Nephron progenitor cell (in vitro differentiated cells): Measurements from ENCODE around the gene CWF19L1.

ENCODE experiments used
- DNase-seq: peaks from one replicate; pipeline ENCODE4 v3.0.0; 2021
- H3K27ac Mint-ChIP-seq: 2 replicates; pipeline ENCODE4 v1.8.0; 2021; ENCODE audit warnings: mild to moderate bottlenecking, moderate library complexity, mixed read lengths
- H3K27me3 Mint-ChIP-seq: 2 replicates; pipeline ENCODE4 v1.8.0; 2021; ENCODE audit warnings: mild to moderate bottlenecking, low read depth, mixed read lengths; ENCODE audit not compliant: poor library complexity
- H3K36me3 Mint-ChIP-seq: 2 replicates; pipeline ENCODE4 v1.8.0; 2021; ENCODE audit warnings: low read depth, mixed read lengths
- H3K4me1 Mint-ChIP-seq: 2 replicates; pipeline ENCODE4 v1.8.0; 2021; ENCODE audit warnings: mixed read lengths
- H3K4me3 Mint-ChIP-seq: 2 replicates; pipeline ENCODE4 v1.8.0; 2021; ENCODE audit warnings: mild to moderate bottlenecking, moderate library complexity, mixed read lengths
- H3K9me3 Mint-ChIP-seq: 2 replicates; pipeline ENCODE4 v1.8.0; 2021; ENCODE audit warnings: mild to moderate bottlenecking, moderate library complexity, mixed read lengths
- CTCF ChIP-seq: fragments of 200-600 bp; sonication (generic); IDR thresholded peaks from 2 replicates; pipeline ENCODE4 v1.5.0; 2021; ENCODE audit warnings: antibody characterized with exemption

Gene CWF19L1

GRCh38 chr10:100192350-100192749, 75.1 kb downstream of the CWF19L1 start:
- no peaks in the 10 kb centered on the region for H3K27me3 Mint-ChIP-seq
- peaks cover 59% of the 10 kb centered on the region for H3K36me3 Mint-ChIP-seq
- H3K4me3 Mint-ChIP-seq = no peak overlapping the region
- no peaks in the 10 kb centered on the region for H3K4me1 Mint-ChIP-seq
- no peak overlapping the region for H3K27ac Mint-ChIP-seq
- H3K9me3 Mint-ChIP-seq = no peaks in the 10 kb centered on the region
- TF ChIP-seq CTCF = no peak
- DNase-seq = no peak

DNA sequence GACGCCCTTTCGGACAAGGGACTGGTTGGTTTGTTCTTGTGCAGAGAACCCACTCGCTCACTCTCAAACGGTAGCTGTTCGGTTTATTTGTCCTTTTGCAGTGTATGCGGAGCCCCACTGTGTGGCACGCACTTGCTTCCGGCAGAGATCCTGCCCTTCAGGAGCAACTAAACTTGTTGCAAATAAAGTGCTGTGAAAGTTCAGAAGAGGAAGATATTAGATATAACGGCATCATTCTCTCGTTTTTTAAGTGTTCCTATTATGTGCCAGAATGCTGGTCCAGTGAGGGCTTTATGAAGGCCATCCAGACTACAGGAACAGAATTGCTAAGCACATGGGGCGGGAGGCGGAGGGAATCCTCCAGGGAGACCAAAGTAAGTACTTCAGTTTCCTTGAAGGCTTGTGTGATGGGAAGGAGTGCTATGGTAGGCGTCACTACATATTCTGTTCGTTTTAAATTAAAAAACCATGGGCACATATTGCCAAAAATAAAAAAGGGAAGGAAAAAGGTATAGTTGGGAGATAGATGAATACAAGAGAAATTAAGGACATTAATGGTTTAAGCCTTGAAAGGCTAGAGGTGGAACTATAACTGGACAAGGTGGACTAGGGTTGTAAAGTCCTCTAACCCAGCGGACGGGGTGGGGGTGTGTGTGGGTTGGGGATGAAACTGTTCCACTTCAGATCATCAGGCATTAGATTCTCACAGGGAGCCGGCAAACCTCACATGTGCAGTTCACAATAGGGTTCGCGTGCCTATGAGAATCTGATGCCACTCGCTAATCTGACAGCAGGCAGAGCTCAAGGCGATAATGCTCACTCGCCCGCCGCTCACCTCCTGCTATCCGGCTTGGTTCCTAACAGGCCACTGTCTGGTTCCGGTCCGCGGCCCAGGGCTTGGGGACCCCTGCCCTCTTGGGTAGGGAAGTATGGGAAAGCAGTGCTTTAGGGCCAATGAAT, 80.9 kb downstream of the CWF19L1 start:
- H3K4me3 Mint-ChIP-seq = peak overlapping the region; percentile 97
- no peaks in the 10 kb centered on the region for H3K27me3 Mint-ChIP-seq
- DNase-seq = peak; percentile 36
- peak overlapping the region; percentile 97 for H3K27ac Mint-ChIP-seq
- peaks cover 58% of the 10 kb centered on the region for H3K36me3 Mint-ChIP-seq
- TF ChIP-seq CTCF = no peak
- peaks cover 46% of the 10 kb centered on the region for H3K4me1 Mint-ChIP-seq
- peaks cover 7% of the 10 kb centered on the region for H3K9me3 Mint-ChIP-seq

DNA sequence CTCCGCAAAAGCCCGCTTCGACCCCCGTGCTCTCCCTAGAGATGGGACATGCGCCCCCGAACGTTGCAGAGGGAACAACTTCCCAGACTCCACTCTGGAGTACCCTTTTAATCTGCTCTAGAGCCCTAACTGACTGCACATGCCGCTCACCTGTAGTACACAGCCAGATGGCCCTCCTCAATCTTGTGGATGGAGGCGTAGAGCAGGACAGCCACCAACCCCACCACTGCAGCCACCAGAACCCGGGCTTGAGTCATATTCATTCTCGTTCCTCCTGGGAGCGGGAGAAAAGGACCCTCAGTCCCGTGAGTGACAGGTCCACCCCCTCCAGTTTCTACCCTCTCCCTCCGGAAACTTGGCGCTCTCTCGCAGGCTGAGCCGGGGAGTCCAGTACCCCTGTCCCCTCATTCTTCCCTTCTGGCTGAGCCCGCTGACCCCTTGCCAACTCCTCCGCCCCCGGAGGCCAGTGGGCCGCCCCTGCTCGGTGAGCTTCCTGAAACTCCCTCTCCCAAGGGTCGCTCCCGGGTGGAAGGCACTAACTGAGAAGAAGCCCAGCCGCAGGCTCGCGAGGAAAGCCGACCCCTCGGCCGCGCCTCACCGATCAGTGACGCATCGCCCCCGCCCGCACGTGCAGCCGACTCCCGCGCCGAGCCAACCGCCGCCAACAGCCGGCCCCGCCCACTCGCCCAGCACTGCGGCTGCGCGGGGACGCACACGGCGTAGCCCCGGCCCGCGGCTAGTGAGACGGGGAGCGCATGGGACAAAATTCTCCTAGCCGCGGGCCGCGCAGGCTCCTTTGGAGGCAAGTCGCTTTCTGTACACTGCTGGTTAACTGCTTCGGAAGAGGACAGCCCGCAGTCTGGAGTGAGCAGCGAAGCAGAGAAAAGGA, 81.8 kb downstream of the CWF19L1 start, which contains the start of gene ERLIN1:
TSS of gene ERLIN1 (minus strand) at position 666 of the 889 bp plus-strand sequence. CDS start at position 263, 403 bp downstream.
- Mint-ChIP-seq H3K9me3 (peaks cover 7% of the 10 kb centered on the region), H3K36me3 (peaks cover 53% of the 10 kb centered on the region), H3K27ac (peak within 1 kb of the TSS; percentile 99), H3K4me3 (peak within 1 kb of the TSS; percentile 97), H3K27me3 (no peaks in the 10 kb centered on the region), H3K4me1 (peaks cover 50% of the 10 kb centered on the region)
- peak; percentile 99 for DNase-seq
- no peak for TF ChIP-seq CTCF

GRCh38 chr10:100184840-100185239, 82.6 kb downstream of the CWF19L1 start:
- H3K9me3 Mint-ChIP-seq = peaks cover 7% of the 10 kb centered on the region
- peak; percentile 6 for DNase-seq
- no peak for TF ChIP-seq CTCF
- no peaks in the 10 kb centered on the region for H3K27me3 Mint-ChIP-seq
- peaks cover 50% of the 10 kb centered on the region for H3K36me3 Mint-ChIP-seq
- H3K4me1 Mint-ChIP-seq = peaks cover 58% of the 10 kb centered on the region
- H3K27ac Mint-ChIP-seq = peak overlapping the region; percentile 99
- peak overlapping the region; percentile 97 for H3K4me3 Mint-ChIP-seq

DNA sequence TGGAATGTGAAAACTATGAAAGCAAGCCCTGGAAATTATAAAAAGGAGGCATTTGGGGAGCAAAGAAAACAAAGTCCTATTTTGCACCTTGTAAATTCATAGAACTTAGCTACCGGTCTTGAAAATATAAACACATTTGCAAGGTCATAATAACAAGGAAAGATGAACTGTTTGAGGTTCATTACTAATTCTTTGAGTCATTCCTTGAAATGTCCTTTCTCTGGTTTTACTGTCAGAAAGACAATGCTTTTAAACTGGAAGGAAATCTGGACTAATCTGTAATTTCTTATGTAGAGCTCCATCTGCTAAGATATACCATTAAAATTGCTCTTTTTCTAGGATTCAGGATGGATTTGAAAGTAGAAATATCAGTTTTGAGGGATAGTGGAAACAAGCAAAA, 83.0 kb downstream of the CWF19L1 start:
- Mint-ChIP-seq H3K27me3 (no peaks in the 10 kb centered on the region), H3K9me3 (peaks cover 7% of the 10 kb centered on the region), H3K27ac (peak overlapping the region; percentile 99), H3K36me3 (peaks cover 46% of the 10 kb centered on the region), H3K4me1 (peaks cover 60% of the 10 kb centered on the region), H3K4me3 (peak overlapping the region; percentile 97)
- no peak for TF ChIP-seq CTCF
- no peak for DNase-seq
